ENCODE results near the gene FAAP20. TPM values are rescaled to one million over a fixed set of nuclear protein-coding genes. Genes with fewer than 3 reads are reported as not detected.
A peak's percentile ranks its signal among the peaks of the same experiment; 100 is the strongest.

Gene FAAP20
- total RNA-seq, 5 donors from 2014 or later (not counting 1 experiment from before 2014, with no cell fraction given) = 52.9 to 74.8 (median 68.2) TPM

DNA sequence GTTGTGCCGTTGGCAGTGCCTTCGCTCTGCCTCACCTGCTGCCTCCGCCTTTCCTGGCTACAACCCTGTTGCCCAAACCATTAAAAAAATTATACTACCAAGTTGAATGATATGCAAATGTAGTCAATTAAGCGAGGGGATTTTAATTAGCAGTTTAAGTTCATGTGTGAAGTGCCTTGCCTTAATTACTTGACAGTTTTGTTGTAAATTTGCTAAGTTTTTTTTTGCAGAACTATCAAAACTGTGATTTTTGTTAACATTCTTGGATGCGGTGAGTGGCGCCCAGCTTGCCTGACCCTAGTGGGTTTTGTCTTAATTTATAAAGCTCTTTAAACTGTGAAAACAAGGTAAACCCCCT is 44.4 kb upstream of the FAAP20 start:
- no peaks in the 10 kb centered on the region for H3K27me3 Mint-ChIP-seq
- H3K4me3 Mint-ChIP-seq = peak overlapping the region; percentile 21 to 96 (median 24)
- Histone ChIP-seq H3K4me1 (ENCODE audit: control insufficient read depth in 1 of 2, extremely low read depth in 1 of 2, insufficient read depth in 2 of 2, low read length in 2 of 2) (peaks cover 46 to 99% of the 10 kb centered on the region in 2 experiments), H3K27me3 (replicated peaks in 1 of 2; ENCODE audit: control insufficient read depth in 2 of 2, extremely low read depth in 1 of 2, insufficient read depth in 2 of 2, low read length in 1 of 2) (no peaks in the 10 kb centered on the region), H3K27ac (ENCODE audit: low read length) (no peak overlapping the region), H3K36me3 (ENCODE audit: control insufficient read depth in 2 of 2, extremely low read depth in 1 of 2, insufficient read depth in 1 of 2, low read length in 1 of 2) (peaks cover 0 to 20% of the 10 kb centered on the region in 2 donors), H3K4me3 (ENCODE audit: control insufficient read depth in 1 of 2, extremely low read depth in 1 of 2, low read length in 1 of 2) (no peak overlapping the region), H3K9me3 (no peaks in the 10 kb centered on the region)
- DNase-seq = no peak
- peaks cover 90 to 94% (median 92%) of the 10 kb centered on the region in 3 donors for H3K4me1 Mint-ChIP-seq
- ChIA-PET POLR2A (no interaction called here), CTCF (no interaction called here)
- H3K9me3 Mint-ChIP-seq = no peaks in the 10 kb centered on the region
- H3K27ac Mint-ChIP-seq = peak overlapping the region; percentile 80 to 89
- 100% methylated on average over 1 of the region's 6 CpGs for WGBS (ENCODE audit: insufficient coverage)
- H3K36me3 Mint-ChIP-seq = peaks cover 26% of the 10 kb centered on the region
- no peak for ATAC-seq (replicated peaks in 1 of 4)

DNA sequence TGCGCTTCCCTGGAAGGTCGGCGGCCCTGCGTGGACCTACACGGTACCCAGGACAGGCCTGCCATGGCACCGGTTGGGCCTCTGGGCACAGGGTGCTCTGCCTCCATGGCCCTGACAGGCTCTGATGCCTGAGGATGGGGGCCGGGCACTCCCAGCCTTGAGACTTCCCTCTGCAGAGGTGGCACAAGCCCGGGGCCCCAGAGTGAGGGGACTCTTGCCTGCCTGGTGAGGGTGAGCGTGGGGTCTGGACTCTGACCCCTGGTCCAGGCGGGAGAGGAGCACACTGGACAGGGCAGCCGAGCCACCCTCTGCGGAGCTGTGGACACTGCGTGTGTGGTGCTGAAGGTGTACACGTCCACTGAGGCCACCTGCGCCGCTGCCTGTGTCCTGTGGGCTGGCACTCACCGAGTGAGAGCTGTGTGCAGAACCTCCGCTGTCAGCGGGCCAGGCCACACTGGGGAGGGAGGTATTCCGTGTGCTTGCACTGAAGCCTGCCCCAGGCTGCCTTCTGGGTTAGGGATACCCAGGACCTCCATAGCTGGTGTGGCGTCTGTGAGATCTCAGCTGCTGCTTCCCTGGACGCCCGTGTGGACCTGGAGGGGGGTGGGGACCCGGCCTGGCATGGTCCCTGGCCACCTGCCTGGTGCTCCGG is 43.9 kb upstream of the FAAP20 start:
- Histone ChIP-seq H3K36me3 (ENCODE audit: control insufficient read depth in 2 of 2, extremely low read depth in 1 of 2, insufficient read depth in 1 of 2, low read length in 1 of 2) (peaks cover 0 to 20% of the 10 kb centered on the region in 2 donors), H3K4me3 (ENCODE audit: control insufficient read depth in 1 of 2, extremely low read depth in 1 of 2, low read length in 1 of 2) (no peak overlapping the region), H3K9me3 (no peaks in the 10 kb centered on the region), H3K27ac (ENCODE audit: low read length) (no peak overlapping the region), H3K27me3 (replicated peaks in 1 of 2; ENCODE audit: control insufficient read depth in 2 of 2, extremely low read depth in 1 of 2, insufficient read depth in 2 of 2, low read length in 1 of 2) (no peaks in the 10 kb centered on the region), H3K4me1 (ENCODE audit: control insufficient read depth in 1 of 2, extremely low read depth in 1 of 2, insufficient read depth in 2 of 2, low read length in 2 of 2) (peaks cover 50 to 100% of the 10 kb centered on the region in 2 experiments)
- Mint-ChIP-seq H3K4me3 (peak overlapping the region in 1 of 3 donors; percentile 96), H3K36me3 (peaks cover 23% of the 10 kb centered on the region), H3K27me3 (no peaks in the 10 kb centered on the region), H3K27ac (peak overlapping the region; percentile 61 to 80), H3K4me1 (peaks cover 91 to 95% (median 92%) of the 10 kb centered on the region in 3 donors), H3K9me3 (no peaks in the 10 kb centered on the region)
- WGBS (ENCODE audit: insufficient coverage) = 94% methylated on average over 20 of the region's 25 CpGs
- ChIA-PET POLR2A (interaction anchor here in 1 of 2 donors (1.1 kb wide), 1 partner anchor 9 kb away, joined by 3 read pairs; no protein-coding TSS in a partner anchor), CTCF (no interaction called here)
- ATAC-seq (replicated peaks in 1 of 4) (no peak), DNase-seq (no peak)

DNA sequence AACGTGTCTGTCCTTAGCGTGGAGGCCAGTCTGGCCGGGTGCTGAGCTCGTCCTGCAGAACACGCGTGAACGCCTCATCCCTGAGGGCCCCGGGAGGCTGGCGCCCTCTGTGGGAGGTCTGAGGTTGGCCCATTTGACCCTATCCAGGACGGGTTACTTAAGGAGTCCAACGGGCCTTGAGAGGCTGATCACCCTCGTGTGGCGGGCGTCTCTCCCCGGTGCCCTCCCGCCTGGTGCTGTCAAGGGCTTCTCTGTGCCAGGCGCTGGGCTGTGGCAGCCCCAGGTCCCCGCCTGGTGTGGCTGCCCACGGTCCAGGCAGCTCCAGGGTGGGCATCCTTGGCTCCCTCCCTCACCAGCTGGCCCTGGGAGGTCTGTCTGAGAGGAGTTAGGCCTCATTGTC is 43.2 kb upstream of the FAAP20 start:
- Mint-ChIP-seq H3K4me1 (peaks cover 91 to 94% (median 91%) of the 10 kb centered on the region in 3 donors), H3K27me3 (no peaks in the 10 kb centered on the region), H3K4me3 (peak overlapping the region; percentile 63 to 96 (median 67)), H3K36me3 (peaks cover 16% of the 10 kb centered on the region), H3K9me3 (no peaks in the 10 kb centered on the region), H3K27ac (peak overlapping the region; percentile 98 to 99)
- Histone ChIP-seq H3K27ac (ENCODE audit: low read length) (peak overlapping the region; percentile 66), H3K36me3 (ENCODE audit: control insufficient read depth in 2 of 2, extremely low read depth in 1 of 2, insufficient read depth in 1 of 2, low read length in 1 of 2) (peaks cover 0 to 15% of the 10 kb centered on the region in 2 donors), H3K4me3 (ENCODE audit: control insufficient read depth in 1 of 2, extremely low read depth in 1 of 2, low read length in 1 of 2) (peak overlapping the region; percentile 29 to 44), H3K27me3 (replicated peaks in 1 of 2; ENCODE audit: control insufficient read depth in 2 of 2, extremely low read depth in 1 of 2, insufficient read depth in 2 of 2, low read length in 1 of 2) (no peaks in the 10 kb centered on the region), H3K9me3 (no peaks in the 10 kb centered on the region), H3K4me1 (ENCODE audit: control insufficient read depth in 1 of 2, extremely low read depth in 1 of 2, insufficient read depth in 2 of 2, low read length in 2 of 2) (peaks cover 51 to 100% of the 10 kb centered on the region in 2 experiments)
- ChIA-PET CTCF (no interaction called here), POLR2A (interaction anchor here in 1 of 2 donors (1.1 kb wide), 1 partner anchor 9 kb away, joined by 3 read pairs; no protein-coding TSS in a partner anchor)
- no peak for ATAC-seq (replicated peaks in 1 of 4)
- DNase-seq = no peak
- 83% methylated on average over 9 of the region's 19 CpGs for WGBS (ENCODE audit: insufficient coverage)

DNA sequence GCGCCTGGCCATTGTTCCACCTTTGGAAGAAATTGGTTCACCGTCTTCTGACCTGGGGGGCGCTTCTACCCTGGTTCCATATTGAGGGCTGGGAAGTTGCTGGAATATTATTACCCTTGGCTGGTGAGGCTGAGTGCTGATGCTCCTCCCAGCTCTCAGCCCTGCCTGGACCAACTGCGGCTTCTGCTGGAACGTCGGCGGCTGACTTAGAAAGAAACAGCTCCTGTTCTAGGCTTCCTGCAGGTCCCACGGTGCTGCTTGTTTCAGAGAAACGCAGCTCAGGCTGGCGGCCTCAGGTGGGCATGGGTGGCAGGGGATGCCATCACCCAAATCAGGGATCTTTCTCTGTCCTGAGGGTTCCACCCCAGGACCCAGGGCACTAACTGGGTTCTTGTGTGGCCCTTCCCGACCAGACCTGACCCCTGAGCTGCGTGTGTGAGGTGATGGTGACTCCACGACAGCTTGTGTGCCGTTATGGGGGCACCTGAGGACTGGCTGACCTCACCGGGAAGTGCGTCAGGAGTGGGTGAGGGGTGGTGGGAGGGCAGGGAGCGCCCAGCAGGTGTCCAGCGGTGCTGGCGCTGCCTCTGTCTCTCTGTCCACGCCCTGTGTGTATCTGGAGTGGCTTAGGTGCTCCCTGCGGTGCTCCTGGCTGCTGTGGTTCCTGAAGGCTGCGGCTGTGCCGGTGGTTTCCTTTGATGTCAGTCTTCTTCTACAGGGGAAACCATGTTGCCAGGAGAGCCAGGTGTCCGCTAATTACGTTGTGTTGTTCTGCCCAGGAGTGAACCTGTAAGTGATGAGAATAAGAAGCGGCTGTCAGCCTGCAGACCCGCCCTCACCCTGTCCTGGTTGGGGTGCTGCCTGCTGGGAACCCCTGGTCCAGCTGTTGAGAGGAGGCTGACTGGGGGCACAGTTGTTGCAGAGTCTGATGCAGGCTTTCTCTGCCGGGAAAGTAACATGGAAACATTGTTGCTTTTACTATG is 42.4 kb upstream of the FAAP20 start:
- POLR2A ChIA-PET = interaction anchor here in 1 of 2 donors (1.1 kb wide), 1 partner anchor 8 kb away, joined by 3 read pairs; no protein-coding TSS in a partner anchor
- no peaks in the 10 kb centered on the region for H3K27me3 Mint-ChIP-seq
- peaks cover 90 to 92% (median 91%) of the 10 kb centered on the region in 3 donors for H3K4me1 Mint-ChIP-seq
- peak in 3 of 4 experiments; percentile 17 to 21 (median 18) for ATAC-seq (replicated peaks in 1 of 4)
- CTCF ChIA-PET = no interaction called here
- peaks cover 0 to 14% of the 10 kb centered on the region in 2 donors for H3K36me3 ChIP-seq (ENCODE audit: control insufficient read depth in 2 of 2, extremely low read depth in 1 of 2, insufficient read depth in 1 of 2, low read length in 1 of 2)
- H3K4me3 Mint-ChIP-seq = peak overlapping the region; percentile 63 to 96 (median 67)
- peak in 28 of 35 experiments; percentile 35 to 76 (median 54) for DNase-seq
- peak overlapping the region; percentile 29 to 44 for H3K4me3 ChIP-seq (ENCODE audit: control insufficient read depth in 1 of 2, extremely low read depth in 1 of 2, low read length in 1 of 2)
- H3K9me3 ChIP-seq = no peaks in the 10 kb centered on the region
- WGBS (ENCODE audit: insufficient coverage) = 55% methylated on average over 25 of the region's 28 CpGs
- H3K27ac ChIP-seq (ENCODE audit: low read length) = peak overlapping the region; percentile 66
- H3K27ac Mint-ChIP-seq = peak overlapping the region; percentile 98 to 99
- H3K4me1 ChIP-seq (ENCODE audit: control insufficient read depth in 1 of 2, extremely low read depth in 1 of 2, insufficient read depth in 2 of 2, low read length in 2 of 2) = peaks cover 52 to 100% of the 10 kb centered on the region in 2 experiments
- H3K9me3 Mint-ChIP-seq = no peaks in the 10 kb centered on the region
- H3K36me3 Mint-ChIP-seq = peaks cover 12% of the 10 kb centered on the region
- no peaks in the 10 kb centered on the region for H3K27me3 ChIP-seq (replicated peaks in 1 of 2; ENCODE audit: control insufficient read depth in 2 of 2, extremely low read depth in 1 of 2, insufficient read depth in 2 of 2, low read length in 1 of 2)

DNA sequence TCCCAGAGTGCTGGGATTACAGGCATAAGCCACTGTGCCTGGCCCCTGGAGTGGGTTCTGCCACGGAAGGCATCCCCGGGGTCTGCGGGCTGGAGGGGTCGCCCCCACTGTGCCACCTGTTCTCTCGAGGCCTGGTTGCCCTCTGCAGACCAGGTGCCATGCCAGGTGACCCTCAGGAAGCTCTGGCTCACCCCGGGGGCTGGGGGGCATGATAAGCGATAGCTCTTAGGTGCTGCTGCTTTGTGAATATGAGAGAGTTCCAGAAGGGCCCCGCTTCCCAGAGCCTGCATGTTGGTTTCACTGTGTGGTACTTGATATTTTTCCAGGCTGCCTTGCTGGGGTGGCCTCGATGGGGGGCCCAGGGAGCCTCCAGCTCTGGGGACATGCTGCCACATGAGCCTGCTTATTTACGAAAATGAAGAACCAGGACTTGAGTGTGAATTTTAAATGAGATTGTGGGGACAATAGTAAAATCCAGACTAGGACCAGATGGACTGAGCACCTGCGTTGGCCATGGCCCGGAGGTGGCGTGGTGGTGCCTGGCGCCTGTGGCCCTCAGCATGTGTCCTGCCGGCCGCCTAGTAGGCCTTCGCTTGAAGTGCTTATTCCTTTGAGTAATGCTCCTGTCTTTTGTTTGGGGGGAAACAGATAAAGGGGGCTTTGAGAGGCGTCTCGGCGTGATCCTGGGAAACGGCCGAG is 40.9 kb upstream of the FAAP20 start:
- H3K27ac Mint-ChIP-seq = peak overlapping the region; percentile 98 to 99
- peaks cover 4 to 6% of the 10 kb centered on the region in 2 donors for H3K36me3 ChIP-seq (ENCODE audit: control insufficient read depth in 2 of 2, extremely low read depth in 1 of 2, insufficient read depth in 1 of 2, low read length in 1 of 2)
- ChIA-PET POLR2A (interaction anchor here in 1 of 2 donors (0.7 to 1.3 kb wide), 2 partner anchors 36 to 40 kb away, joined by 3 read pairs; no protein-coding TSS in a partner anchor), CTCF (interaction anchor here in 1 of 2 donors (1.2 to 2.1 kb wide), 3 partner anchors 21 to 41 kb away, joined by 3 to 7 read pairs (median 5); partner anchors contain the start of gene FAAP20)
- ATAC-seq (replicated peaks in 1 of 4) = no peak
- H3K4me3 ChIP-seq (ENCODE audit: control insufficient read depth in 1 of 2, extremely low read depth in 1 of 2, low read length in 1 of 2) = no peak overlapping the region
- peaks cover 50 to 100% of the 10 kb centered on the region in 2 experiments for H3K4me1 ChIP-seq (ENCODE audit: control insufficient read depth in 1 of 2, extremely low read depth in 1 of 2, insufficient read depth in 2 of 2, low read length in 2 of 2)
- H3K27ac ChIP-seq (ENCODE audit: low read length) = peak overlapping the region; percentile 73
- no peaks in the 10 kb centered on the region for H3K9me3 Mint-ChIP-seq
- no peaks in the 10 kb centered on the region for H3K27me3 Mint-ChIP-seq
- no peaks in the 10 kb centered on the region for H3K27me3 ChIP-seq (replicated peaks in 1 of 2; ENCODE audit: control insufficient read depth in 2 of 2, extremely low read depth in 1 of 2, insufficient read depth in 2 of 2, low read length in 1 of 2)
- no peak for DNase-seq
- H3K4me3 Mint-ChIP-seq = peak overlapping the region; percentile 63 to 96 (median 67)
- 92% methylated on average over 21 of the region's 22 CpGs for WGBS (ENCODE audit: insufficient coverage)
- H3K9me3 ChIP-seq = no peaks in the 10 kb centered on the region
- peaks cover 8% of the 10 kb centered on the region for H3K36me3 Mint-ChIP-seq
- H3K4me1 Mint-ChIP-seq = peaks cover 82 to 91% (median 88%) of the 10 kb centered on the region in 3 donors

Measured in T-cell (primary cell).